ENCODE results near the gene LRRC51.

GRCh38 chr11:72135891-72136683, 55.4 kb downstream of the LRRC51 start:
- TF ChIP-seq EZH2 (IDR thresholded peaks at IDR 0.05; ENCODE audit: low read depth, low read length, severe bottlenecking): no peak
- no peak for TF ChIP-seq SIN3A (conservative IDR thresholded peaks at IDR 0.05 in 1 of 2, IDR thresholded peaks at IDR 0.05 in 1 of 2; ENCODE audit: low read depth in 1 of 2, low read length in 2 of 2)
- TF ChIP-seq CTCF (IDR thresholded peaks at IDR 0.05; ENCODE audit: control extremely low read depth in 1 of 3, insufficient read depth in 1 of 3, low read depth in 1 of 3, low read length in 3 of 3): no peak
- TF ChIP-seq CHD2 (IDR thresholded peaks at IDR 0.05; ENCODE audit: low read length): no peak
- no peak for TF ChIP-seq POLR2A (IDR thresholded peaks at IDR 0.05; ENCODE audit: control extremely low read depth in 1 of 2, low read depth in 2 of 2, low read length in 2 of 2)
- no peak for TF ChIP-seq CHD1 (IDR thresholded peaks at IDR 0.05; ENCODE audit: low read depth, low read length)
- no peak for TF ChIP-seq SIX5 (IDR thresholded peaks at IDR 0.05; ENCODE audit: low read depth, low read length)
